Measurements from ENCODE around the gene YTHDF1. TPM values are rescaled to one million over a fixed set of nuclear protein-coding genes. Genes with fewer than 3 reads are reported as not detected.

Gene YTHDF1
- total and polyA plus RNA-seq, 2 donors from 2014 or later: 21.9 to 43.1 TPM

GRCh38 chr20:63257629-63258028 lies 41.7 kb upstream of the YTHDF1 start:
- TF ChIP-seq CTCF (IDR thresholded peaks at IDR 0.05; ENCODE audit: borderline replicate concordance, extremely low read depth, insufficient read depth): no peak
- intact Hi-C loops (cut with DNase I): no loop called here
- FAIRE-seq: no peak

GRCh38 chr20:63256954-63257353 lies 41.0 kb upstream of the YTHDF1 start:
- no peak for FAIRE-seq
- no peak for TF ChIP-seq CTCF (IDR thresholded peaks at IDR 0.05; ENCODE audit: borderline replicate concordance, extremely low read depth, insufficient read depth)
- H3K27me3 ChIP-seq (ENCODE audit: control insufficient read depth, insufficient read depth, low read length): no peaks in the 10 kb centered on the region
- intact Hi-C loops (cut with DNase I): no loop called here
- H3K27ac ChIP-seq (ENCODE audit: low read depth in 2 of 2, low read length in 2 of 2): no peak overlapping the region
- H3K4me3 ChIP-seq (ENCODE audit: low read length in 3 of 3): no peak overlapping the region
- no peaks in the 10 kb centered on the region for H3K36me3 ChIP-seq (ENCODE audit: control insufficient read depth in 2 of 3, insufficient read depth in 3 of 3, low read length in 3 of 3)
- no peak for DNase-seq
- H3K9me3 ChIP-seq (ENCODE audit: control insufficient read depth in 2 of 3, insufficient read depth in 1 of 3, low read length in 3 of 3): no peaks in the 10 kb centered on the region
- H3K9ac ChIP-seq (ENCODE audit: low read length in 3 of 3): no peak overlapping the region
- no peaks in the 10 kb centered on the region for H3K4me1 ChIP-seq (ENCODE audit: control insufficient read depth in 2 of 3, insufficient read depth in 2 of 3, low read depth in 1 of 3, low read length in 3 of 3)

More at GRCh38 chr20:63257629-63258028, 41.7 kb upstream of the YTHDF1 start:
- Histone ChIP-seq H3K9me3 (ENCODE audit: control insufficient read depth in 2 of 3, insufficient read depth in 1 of 3, low read length in 3 of 3) (no peaks in the 10 kb centered on the region), H3K36me3 (ENCODE audit: control insufficient read depth in 2 of 3, insufficient read depth in 3 of 3, low read length in 3 of 3) (no peaks in the 10 kb centered on the region), H3K4me1 (ENCODE audit: control insufficient read depth in 2 of 3, insufficient read depth in 2 of 3, low read depth in 1 of 3, low read length in 3 of 3) (no peaks in the 10 kb centered on the region), H3K27me3 (ENCODE audit: control insufficient read depth, insufficient read depth, low read length) (no peaks in the 10 kb centered on the region), H3K9ac (ENCODE audit: low read length in 3 of 3) (no peak overlapping the region), H3K27ac (ENCODE audit: low read depth in 2 of 2, low read length in 2 of 2) (no peak overlapping the region), H3K4me3 (ENCODE audit: low read length in 3 of 3) (no peak overlapping the region)
- DNase-seq: no peak

DNA sequence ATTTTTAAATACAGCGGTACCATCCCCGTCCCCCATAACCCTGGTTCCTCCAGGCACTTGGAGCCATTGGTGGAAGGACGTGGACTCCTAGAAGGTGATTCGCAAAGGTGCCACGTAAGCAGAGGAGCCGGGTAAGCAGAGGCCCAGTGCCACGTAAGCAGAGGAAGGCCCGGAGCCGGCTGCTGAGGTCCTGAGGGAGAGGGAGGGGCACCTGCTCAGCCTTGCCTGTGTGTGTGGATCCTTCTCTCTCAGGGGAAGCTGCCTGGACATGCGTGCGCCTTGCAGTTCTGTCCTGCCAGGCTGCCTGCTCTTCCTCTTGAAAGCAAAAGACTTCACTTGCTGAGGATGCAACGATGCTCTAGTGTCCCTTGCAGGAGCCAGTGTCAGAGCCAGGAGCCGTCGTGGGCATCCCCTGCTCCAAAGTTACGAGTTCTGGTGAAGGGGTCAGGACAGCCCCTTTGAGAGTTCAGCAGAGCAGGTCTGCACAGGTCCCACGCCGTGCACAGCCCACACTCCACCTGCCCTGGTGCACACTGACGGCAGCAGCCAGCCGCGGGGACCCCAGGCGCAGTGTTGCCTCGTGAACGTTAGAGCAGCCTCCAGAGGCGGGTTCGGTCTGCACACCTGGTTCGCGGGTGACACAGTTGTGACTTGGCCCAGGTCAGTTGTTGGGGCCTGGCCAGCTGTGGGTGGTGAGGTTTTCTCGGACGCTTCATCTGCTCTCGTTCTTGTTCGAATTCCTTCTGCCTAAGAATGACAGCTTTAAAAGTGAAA lies 40.2 kb upstream of the YTHDF1 start:
- no peaks in the 10 kb centered on the region for H3K4me1 ChIP-seq (ENCODE audit: control insufficient read depth in 2 of 3, insufficient read depth in 2 of 3, low read depth in 1 of 3, low read length in 3 of 3)
- DNase-seq: peak in 1 of 5 donors; percentile 55
- no peak overlapping the region for H3K9ac ChIP-seq (ENCODE audit: low read length in 3 of 3)
- H3K4me3 ChIP-seq (ENCODE audit: low read length in 3 of 3): no peak overlapping the region
- no peaks in the 10 kb centered on the region for H3K27me3 ChIP-seq (ENCODE audit: control insufficient read depth, insufficient read depth, low read length)
- intact Hi-C loops (cut with DNase I): no loop called here
- no peaks in the 10 kb centered on the region for H3K36me3 ChIP-seq (ENCODE audit: control insufficient read depth in 2 of 3, insufficient read depth in 3 of 3, low read length in 3 of 3)
- H3K9me3 ChIP-seq (ENCODE audit: control insufficient read depth in 2 of 3, insufficient read depth in 1 of 3, low read length in 3 of 3): no peaks in the 10 kb centered on the region
- TF ChIP-seq CTCF (IDR thresholded peaks at IDR 0.05; ENCODE audit: borderline replicate concordance, extremely low read depth, insufficient read depth): no peak
- FAIRE-seq: no peak
- no peak overlapping the region for H3K27ac ChIP-seq (ENCODE audit: low read depth in 2 of 2, low read length in 2 of 2)
